Thyroid gland (tissue), 4 donors: Measurements from ENCODE around the gene EML6.

ENCODE experiments used
- POLR2A ChIP-seq, 2 donors: fragments of 450-650 bp; IDR thresholded peaks; one replicate each; pipeline ENCODE4 v1.6.1; 2017; ENCODE audit warnings: antibody characterized with exemption in 2 of 2, mild to moderate bottlenecking in 2 of 2, moderate library complexity in 1 of 2
- TF ChIP-seq, protein P1 (sequence below), 6 experiments: fragments of 200-600 bp in 3 of 6; fragments of 450-650 bp in 3 of 6; sonication (generic) in 3 of 6; IDR thresholded peaks; one replicate each; pipeline ENCODE4 v1.5.1; 2016 to 2019; ENCODE audit warnings: antibody characterized with exemption in 6 of 6, mild to moderate bottlenecking in 2 of 6, inconsistent platforms in 1 of 6, moderate library complexity in 1 of 6

DNA sequence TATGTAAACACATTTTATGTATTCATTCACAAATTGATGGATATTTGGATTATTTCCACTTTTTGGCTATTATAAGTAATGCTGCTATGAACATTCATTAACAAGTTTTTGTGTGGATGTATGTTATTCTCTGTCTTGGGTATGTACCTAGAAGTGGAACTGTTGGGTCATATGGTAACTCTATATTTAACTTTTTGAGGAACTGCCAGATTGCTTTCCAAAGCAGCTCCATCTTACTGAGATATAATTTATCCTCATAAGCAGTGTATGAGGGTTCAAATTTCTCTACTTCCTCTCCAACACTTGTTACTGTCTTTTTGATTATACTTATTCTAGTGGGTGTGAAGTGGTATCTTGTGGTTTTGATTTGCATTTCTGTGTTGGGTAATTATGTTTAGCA is 7.1 kb upstream of the EML6 start:
- TF ChIP-seq, protein P1, sequence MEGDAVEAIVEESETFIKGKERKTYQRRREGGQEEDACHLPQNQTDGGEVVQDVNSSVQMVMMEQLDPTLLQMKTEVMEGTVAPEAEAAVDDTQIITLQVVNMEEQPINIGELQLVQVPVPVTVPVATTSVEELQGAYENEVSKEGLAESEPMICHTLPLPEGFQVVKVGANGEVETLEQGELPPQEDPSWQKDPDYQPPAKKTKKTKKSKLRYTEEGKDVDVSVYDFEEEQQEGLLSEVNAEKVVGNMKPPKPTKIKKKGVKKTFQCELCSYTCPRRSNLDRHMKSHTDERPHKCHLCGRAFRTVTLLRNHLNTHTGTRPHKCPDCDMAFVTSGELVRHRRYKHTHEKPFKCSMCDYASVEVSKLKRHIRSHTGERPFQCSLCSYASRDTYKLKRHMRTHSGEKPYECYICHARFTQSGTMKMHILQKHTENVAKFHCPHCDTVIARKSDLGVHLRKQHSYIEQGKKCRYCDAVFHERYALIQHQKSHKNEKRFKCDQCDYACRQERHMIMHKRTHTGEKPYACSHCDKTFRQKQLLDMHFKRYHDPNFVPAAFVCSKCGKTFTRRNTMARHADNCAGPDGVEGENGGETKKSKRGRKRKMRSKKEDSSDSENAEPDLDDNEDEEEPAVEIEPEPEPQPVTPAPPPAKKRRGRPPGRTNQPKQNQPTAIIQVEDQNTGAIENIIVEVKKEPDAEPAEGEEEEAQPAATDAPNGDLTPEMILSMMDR (IDR thresholded peaks at IDR 0.05), result no peak
- no peak for TF ChIP-seq POLR2A (IDR thresholded peaks at IDR 0.05)
